Stimulated activated CD4-positive, alpha-beta T cell treated with anti-CD3 and anti-CD28 coated beads, Interleukin-2, amount 100 ng/mL, for 4 hours (primary cell): ENCODE results near the gene POLD4.
A peak's percentile ranks its signal among the peaks of the same experiment; 100 is the strongest.

Source experiments
- DNase-seq: peaks from one replicate; pipeline ENCODE4 v3.0.0-alpha.2; 2020; ENCODE audit warnings: low read depth

POLD4 gene

GRCh38 chr11:67316882-67317204, 36.5 kb downstream of the POLD4 start:
- DNase-seq, result no peak

DNA sequence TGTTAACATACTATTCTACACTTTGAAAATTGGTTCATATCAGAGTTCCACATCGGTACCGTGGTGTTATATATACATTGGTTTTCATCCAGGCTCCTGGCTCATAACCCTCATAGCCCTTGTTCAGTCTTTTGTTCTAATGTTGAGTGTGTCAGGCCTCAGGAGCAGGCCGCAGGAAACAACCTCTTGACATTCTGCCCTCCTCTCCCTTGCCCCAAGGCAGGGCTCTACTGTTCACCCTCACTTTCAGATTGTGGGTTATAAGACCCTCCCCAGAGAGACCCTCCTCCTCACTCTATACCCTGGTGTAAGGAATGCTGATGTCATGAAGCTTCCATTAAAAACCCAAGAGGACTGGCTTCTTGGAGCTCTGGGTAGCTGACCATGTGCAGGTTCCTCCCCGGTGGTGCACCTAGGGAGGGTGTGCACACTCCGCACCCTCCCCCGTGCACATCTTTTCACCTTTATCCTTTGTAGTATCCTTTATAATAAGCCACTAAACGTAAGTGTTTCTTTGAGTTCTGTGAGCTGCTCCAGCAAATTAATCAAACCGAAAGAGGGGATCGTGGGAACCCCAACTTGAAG, 37.9 kb downstream of the POLD4 start:
- no peak for DNase-seq

DNA sequence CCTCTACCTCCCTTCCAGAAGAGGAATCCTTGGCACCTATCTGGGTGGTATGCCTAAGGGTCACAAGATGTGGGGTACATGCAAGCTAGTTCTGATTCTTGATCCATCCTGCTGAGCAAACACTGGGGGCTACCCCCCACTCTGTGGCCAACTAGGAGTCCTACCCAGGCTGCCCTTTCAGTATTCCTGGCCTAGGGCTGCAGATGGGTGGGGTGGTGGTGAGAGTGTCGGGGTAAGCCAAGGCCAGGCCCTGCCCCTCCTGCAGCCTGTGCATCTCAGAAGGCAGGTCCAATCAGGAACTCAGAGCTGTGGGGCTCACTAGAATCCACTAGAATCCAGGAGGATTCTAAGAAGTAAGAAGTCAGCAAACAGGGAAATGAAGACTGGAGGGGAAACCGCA, 39.1 kb downstream of the POLD4 start:
- no peak for DNase-seq

DNA sequence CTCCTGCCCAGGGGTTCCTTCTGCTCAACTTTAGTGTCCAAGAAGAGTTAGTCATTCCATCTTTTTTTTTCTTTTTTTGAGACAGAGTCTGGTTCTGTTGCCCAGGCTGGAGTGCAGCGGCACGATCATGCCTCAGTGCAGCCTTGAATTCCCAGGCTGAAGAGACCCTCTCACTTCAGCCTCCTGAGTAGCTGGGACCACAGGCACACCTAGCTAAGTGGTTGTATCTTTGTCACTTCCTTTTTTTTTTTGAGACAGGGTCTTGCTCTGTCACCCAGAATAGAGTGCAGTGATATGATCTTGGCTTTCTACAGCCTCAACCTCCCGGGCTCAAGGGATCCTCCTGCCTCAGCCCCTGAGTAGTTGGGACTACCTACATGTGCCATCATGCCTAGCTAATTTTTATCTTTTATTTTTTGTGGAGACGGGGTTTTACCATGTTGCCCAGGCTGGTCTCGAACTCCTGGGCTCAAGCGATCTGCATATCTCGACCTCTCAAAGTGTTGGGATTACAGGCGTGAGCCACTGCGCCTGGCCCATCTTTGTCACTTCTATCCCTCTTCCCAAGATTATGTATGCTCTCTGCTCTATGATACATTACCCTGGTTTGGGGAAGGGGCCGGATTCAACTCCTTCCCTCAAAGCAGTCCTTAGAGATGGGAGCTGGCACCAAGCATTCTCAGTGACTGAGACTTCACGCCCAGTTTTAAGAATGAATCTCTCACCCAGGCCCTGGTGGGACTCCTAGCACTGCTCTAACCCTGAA, 40.0 kb downstream of the POLD4 start:
- no peak for DNase-seq

DNA sequence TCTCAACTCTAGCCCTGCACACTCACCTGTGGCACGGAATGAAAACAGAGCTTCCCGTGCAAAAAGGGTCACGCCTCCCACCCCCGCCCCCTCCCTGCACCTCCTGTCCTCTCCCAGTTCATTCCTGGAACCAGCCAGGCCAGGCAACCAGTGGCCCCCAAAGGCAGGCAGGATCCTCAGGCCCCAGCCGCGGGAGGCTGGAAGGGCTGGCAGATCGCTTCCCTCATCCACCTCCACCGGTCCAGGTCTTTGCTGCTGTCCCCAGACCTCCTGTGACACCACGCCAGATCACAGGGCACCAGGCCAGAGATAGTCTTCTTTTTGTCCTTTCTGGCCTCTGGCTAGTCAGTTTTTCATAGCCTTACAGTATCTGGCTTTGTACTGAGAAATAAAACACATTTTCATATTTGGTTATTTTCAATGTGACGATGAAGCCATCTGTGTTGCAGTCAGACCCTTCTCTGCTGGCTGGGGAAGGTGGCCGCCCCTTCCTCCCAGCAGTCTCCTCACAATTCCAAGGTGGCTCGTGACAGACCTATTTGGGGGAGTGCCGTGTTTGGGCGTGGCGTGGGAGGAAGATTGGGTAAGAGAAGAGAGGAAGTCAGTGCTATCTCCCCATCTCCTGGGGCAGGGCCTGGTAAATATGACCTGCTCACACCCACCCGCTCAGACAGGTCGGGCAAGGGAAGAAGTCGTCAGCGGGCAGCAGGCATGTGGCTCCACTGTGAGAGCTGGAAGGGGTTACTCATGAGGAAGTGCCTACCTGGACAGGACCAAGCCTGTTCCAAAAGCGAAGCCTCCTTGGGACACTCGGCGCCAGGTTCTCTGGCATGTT, 40.9 kb downstream of the POLD4 start:
- peak; percentile 49 for DNase-seq

DNA sequence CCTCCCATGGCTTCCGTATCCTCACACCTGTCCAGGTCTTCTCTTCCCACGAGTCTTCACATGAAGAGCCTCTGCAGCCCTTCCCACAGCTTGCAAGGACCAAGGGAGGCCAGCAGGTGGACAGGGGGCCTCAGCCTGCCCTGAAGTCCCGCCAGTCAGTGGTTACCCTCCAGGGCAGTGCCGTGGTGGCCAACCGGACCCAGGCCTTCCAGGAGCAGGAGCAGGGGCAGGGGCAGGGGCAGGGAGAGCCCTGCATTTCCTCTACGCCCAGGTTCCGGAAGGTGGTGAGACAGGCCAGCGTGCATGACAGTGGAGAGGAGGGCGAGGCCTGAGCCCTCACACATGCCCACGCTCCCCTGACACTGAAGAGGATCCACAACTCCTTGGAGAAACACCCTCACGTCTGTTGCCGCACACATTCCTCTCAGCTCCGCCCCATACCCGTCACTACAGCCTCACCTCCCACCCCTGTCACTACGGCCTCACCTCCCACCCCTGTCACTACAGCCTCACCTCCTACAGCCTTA, 41.7 kb downstream of the POLD4 start:
- DNase-seq, result no peak

DNA sequence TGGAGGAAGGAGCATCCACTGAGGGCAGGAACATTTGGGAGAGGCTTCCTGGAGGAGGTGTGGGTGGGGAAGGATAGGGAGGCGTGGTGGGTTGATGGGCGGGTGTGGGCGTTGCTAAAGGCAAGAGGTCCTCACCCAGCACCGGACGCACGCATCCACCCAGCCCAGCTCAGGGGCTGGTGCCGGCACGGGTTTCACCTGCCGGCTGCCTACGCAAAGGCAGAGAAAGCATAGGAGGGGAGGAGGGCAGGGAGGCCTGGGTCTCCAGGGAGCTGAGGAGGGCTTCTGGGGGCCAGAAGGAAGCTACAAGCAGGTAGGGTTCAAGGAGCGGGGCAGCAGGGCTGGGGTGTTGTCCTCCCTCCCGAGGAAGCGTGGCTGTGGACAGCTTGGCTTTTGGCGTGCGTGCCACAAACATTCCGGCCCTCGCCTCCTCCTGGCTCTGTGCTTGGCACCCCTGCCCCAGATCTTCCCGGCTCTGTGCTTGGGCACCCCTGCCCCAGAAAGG, 42.2 kb downstream of the POLD4 start:
- no peak for DNase-seq

GRCh38 chr11:67310246-67311050, 42.9 kb downstream of the POLD4 start:
- no peak for DNase-seq

DNA sequence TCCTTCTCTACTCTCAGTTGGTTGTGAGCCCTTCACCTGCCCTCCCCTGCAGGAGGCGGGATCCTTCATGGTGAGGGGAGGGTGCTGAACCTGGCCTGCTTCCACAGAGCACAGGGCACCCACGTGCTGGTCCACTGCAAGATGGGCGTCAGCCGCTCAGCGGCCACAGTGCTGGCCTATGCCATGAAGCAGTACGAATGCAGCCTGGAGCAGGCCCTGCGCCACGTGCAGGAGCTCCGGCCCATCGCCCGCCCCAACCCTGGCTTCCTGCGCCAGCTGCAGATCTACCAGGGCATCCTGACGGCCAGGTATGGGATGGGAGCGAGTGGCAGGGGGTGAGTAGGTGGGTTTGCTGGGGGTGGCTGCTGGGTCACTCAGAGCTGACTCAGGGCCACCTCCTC, 43.7 kb downstream of the POLD4 start:
- DNase-seq, result no peak

DNA sequence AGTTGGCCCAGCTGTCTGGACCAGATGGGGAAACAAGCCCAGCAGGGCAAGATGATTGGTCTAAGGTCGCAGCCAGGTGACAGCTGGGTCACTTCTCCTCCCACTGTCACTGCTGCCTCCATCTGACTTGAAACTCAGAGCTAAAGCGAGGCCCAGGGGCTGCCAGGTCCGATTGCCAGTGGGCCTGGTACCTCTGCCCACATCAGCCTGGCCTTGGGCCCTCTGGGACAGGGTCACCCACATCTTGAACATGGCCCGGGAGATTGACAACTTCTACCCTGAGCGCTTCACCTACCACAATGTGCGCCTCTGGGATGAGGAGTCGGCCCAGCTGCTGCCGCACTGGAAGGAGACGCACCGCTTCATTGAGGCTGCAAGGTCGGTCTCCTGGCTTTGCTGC, 44.2 kb downstream of the POLD4 start:
- DNase-seq, result no peak

DNA sequence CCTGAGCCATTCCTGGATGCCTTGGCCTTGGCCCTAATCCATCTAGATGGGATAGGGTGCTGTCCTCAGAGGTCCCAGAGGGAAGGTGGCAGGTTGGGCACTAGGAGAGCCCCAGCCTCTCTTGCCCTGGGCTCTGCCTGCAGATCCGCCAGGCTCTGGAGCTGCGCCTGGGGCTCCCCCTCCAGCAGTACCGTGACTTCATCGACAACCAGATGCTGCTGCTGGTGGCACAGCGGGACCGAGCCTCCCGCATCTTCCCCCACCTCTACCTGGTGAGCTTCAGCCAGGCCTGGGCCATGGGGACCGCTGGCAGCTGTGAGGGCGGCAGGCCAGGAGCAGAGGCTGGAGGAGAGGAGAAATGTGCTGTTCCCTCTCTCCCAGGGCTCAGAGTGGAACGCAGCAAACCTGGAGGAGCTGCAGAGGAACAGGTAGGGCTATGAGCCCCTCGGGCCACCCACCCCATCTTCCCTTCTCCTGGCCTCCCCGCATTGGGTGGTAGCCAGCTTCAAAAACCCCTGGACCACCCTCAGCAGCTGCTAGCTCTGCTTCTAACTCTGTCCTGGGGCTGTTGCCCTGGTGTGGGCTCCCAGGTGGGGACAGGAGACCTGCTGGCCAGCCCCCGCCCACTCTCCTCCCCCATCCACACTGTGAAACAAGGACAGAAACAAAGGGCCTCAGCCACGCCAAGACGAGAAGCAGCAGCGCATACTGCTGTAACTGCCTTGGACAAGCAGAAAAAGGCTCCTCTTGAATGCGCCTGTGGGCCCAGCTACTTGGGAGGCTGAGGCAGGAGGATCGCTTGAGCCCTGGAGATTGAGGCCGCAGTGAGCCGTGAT, 45.1 kb downstream of the POLD4 start:
- DNase-seq, result no peak

DNA sequence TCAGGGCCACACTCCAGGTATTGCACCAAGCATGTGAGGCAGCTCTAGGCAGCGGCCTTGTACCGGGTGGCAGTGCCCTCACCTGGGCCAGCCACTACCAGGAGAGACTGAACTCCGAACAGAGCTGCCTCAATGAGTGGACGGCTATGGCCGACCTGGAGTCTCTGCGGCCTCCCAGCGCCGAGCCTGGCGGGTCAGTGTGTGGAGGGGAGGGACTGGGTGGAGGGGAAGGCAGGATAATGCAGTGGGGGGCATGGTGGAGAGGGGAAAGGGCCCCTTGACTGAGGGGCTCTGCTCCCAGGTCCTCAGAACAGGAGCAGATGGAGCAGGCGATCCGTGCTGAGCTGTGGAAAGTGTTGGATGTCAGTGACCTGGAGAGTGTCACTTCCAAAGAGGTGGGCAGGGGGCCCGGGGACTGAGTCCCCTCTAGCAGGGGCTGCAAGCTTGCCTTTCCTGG, 45.8 kb downstream of the POLD4 start:
- DNase-seq, result no peak

DNA sequence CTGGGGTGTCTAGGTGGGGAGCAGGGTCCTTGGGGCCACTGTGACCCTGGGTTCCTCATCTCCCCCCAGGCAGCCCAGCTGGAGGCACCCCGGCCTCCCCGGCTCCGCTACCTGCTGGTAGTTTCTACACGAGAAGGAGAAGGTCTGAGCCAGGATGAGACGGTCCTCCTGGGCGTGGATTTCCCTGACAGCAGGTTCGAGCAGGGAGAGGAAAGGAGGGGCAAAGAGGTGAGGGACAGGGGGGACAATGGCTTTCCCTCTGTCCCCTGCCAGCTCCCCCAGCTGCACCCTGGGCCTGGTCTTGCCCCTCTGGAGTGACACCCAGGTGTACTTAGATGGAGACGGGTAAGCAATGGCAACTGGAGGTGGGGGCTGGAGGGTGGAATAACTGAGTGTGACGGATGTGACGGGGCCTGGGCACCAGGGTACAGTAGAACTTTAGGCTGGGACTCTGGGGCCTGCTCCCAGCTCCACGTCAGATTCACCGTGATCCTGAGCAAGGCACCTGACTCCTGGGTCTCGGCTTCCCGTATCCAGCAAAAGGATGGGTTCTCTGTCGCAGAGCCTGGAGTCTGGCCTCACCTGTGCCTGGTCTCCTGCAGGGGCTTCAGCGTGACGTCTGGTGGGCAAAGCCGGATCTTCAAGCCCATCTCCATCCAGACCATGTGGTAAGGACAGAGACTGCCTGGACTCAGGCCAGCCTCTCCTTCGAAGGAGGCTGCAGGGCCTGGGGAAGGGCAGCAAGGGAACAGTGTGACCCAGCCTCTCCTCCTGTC, 46.4 kb downstream of the POLD4 start:
- DNase-seq, result no peak

- no peak for DNase-seq
These were observed 48.7 kb downstream of the POLD4 start for GRCh38 chr11:67304511-67305113.

DNA sequence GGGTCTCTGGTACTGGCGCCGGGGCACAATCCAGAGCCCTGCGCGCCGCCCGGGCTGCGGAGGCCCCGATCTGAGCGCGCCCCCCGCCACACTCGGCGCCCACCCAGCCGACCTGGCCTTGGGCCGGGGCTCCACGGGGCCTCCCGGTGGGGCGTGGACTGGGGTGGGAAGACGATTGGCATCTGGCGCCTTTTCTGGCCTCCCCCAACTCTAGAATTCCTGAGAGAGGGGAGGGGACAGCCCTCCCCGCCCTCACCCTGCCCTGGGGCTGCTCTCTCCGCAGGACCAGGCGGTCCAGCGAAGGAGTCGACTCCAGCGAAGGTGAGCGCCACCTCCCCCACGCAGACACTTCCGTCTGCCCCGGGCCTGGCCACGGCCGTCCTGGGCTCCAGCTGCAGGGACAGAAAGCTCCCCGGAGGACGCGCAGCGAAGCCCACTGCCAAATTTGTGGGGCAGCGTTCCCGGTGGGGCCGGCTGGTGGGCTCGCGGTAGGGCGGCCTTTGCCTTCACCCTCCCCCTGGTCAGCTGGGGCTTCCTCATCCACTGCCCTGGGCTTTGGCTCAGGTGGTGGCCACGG, 49.4 kb downstream of the POLD4 start:
- DNase-seq, result no peak

DNA sequence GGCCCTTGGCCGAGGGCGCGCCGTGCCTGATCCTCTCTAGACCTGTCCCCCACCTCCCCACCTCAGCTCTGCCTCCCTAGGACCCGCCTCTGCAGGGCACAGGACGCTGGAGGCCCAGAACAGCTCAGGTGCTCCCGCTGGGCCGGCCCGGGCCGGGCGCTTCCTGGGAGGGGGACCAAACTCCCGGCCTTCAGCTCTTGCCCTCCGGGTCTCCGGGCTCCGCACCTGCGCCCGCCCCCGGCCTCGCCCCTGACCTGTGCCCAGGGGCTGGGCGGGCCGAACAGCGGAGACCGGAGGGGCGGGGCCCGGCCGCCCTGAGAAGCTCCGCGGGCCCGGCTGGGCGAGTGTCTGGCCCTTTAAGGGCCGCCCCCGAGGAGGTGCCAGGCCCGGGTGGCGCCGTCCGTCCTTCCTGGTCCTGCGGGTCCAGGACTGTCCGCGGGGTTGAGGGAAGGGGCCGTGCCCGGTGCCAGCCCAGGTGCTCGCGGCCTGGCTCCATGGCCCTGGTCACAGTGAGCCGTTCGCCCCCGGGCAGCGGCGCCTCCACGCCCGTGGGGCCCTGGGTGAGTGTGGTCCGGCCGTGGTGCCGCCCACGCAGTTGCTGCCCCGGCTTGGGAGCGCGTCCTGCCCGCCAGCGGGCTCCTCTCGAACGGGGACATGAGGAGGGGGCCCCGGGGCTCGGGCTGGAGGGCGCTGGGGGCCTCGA, 50.1 kb downstream of the POLD4 start, which contains the start of gene SSH3:
TSS of gene SSH3 (plus strand) at position 399 of the 703 bp plus-strand sequence. CDS start at position 495, 96 bp downstream.
- no peak for DNase-seq

DNA sequence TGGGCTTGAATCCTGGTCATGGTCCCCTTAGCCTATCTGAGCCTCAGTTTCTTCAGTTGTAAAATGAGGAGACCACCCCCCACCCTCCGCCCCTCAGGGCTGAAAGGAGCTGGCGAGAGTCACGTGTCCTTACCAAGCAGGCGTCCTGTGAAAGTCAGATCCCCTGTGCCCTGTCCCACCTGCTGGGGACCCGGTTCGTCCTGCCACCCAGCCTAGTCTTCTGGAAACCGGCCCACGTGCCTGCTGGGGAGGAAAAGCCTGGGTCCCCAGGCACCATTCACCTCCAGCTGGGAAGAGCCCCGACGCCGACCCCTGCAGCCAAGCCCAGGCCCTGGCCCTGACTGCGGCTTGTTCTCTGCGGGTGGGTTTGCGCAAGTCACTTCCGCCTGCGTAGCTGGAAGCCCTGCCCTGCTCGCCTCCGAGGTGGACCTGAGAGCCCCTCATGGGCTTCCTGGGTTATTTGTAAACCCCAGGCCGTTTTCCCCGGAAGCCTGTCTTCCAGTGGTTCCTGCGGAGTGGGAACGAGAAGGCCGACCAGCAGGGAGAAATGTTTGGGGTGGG, 50.7 kb downstream of the POLD4 start:
- DNase-seq, result no peak

- DNase-seq, result no peak
These were observed 51.3 kb downstream of the POLD4 start for GRCh38 chr11:67301951-67302516.
